Loucy (cell line): ENCODE results near the gene TSFM.

Experiments
- H2AFZ ChIP-seq: fragments of 200-600 bp; sonication (generic); 2 replicates; pipeline ENCODE4 v1.6.0; 2016; ENCODE audit warnings: antibody characterized with exemption, mild to moderate bottlenecking, low read length, moderate library complexity
- H3F3A ChIP-seq: fragments of 200-600 bp; 2 replicates; pipeline ENCODE4 v1.6.0; 2016; ENCODE audit warnings: antibody characterized with exemption, low read depth, mild to moderate bottlenecking
- H3K27me3 ChIP-seq: fragments of 200-600 bp; sonication (generic); 2 replicates; pipeline ENCODE4 v1.6.1; 2014; ENCODE audit warnings: low read length, mild to moderate bottlenecking; ENCODE audit not compliant: insufficient read depth, poor library complexity, severe bottlenecking
- H3K36me3 ChIP-seq: fragments of 200-600 bp; sonication (generic); 2 replicates; pipeline ENCODE4 v1.6.1; 2016; ENCODE audit warnings: low read length; ENCODE audit not compliant: insufficient read depth
- H3K4me1 ChIP-seq: fragments of 200-600 bp; sonication (generic); 2 replicates; pipeline ENCODE4 v1.5.1; 2014; ENCODE audit warnings: low read length, mild to moderate bottlenecking; ENCODE audit not compliant: insufficient read depth, poor library complexity, severe bottlenecking
- H3K4me2 ChIP-seq: fragments of 200-600 bp; sonication (generic); 2 replicates; pipeline ENCODE4 v1.6.0; 2014; ENCODE audit warnings: antibody characterized with exemption, low read length, low read depth, mild to moderate bottlenecking; ENCODE audit not compliant: poor library complexity, severe bottlenecking
- H3K4me3 ChIP-seq: fragments of 200-600 bp; sonication (generic); 2 replicates; pipeline ENCODE4 v1.5.1; 2014; ENCODE audit warnings: low read length, mild to moderate bottlenecking, mixed read lengths; ENCODE audit not compliant: poor library complexity, severe bottlenecking
- H3K79me2 ChIP-seq: fragments of 200-600 bp; sonication (generic); 2 replicates; pipeline ENCODE4 v1.6.1; 2014; ENCODE audit warnings: low read length; ENCODE audit not compliant: insufficient read depth
- H3K9ac ChIP-seq: fragments of 200-600 bp; sonication (generic); 2 replicates; pipeline ENCODE4 v1.6.0; 2014; ENCODE audit warnings: mild to moderate bottlenecking, low read depth, low read length, moderate library complexity; ENCODE audit not compliant: poor library complexity, severe bottlenecking
- H3K9me2 ChIP-seq: fragments of 200-600 bp; sonication (generic); replicated peaks from 2 replicates; pipeline ENCODE4 v1.6.1; 2016; ENCODE audit warnings: low read depth, low read length, mixed read lengths
- H3K9me3 ChIP-seq: fragments of 200-600 bp; sonication (generic); 2 replicates; pipeline ENCODE4 v1.6.1; 2014; ENCODE audit warnings: mild to moderate bottlenecking, antibody characterized with exemption, low read length, low read depth; ENCODE audit not compliant: insufficient read depth
- H4K20me1 ChIP-seq: fragments of 200-600 bp; sonication (generic); 2 replicates; pipeline ENCODE4 v1.6.0; 2014; ENCODE audit warnings: antibody characterized with exemption, low read length, mild to moderate bottlenecking; ENCODE audit not compliant: insufficient read depth, poor library complexity, severe bottlenecking
- EZH2phosphoT487 ChIP-seq: fragments of 200-600 bp; IDR thresholded peaks from 2 replicates; pipeline ENCODE4 v1.6.1; 2018; ENCODE audit warnings: antibody characterized with exemption, mild to moderate bottlenecking, moderate library complexity, borderline replicate concordance
- TF ChIP-seq, protein P1 (sequence below): fragments of 200-600 bp; sonication (generic); conservative IDR thresholded peaks from 2 replicates; pipeline ENCODE4 v1.5.1; 2014; ENCODE audit warnings: mild to moderate bottlenecking, antibody characterized with exemption, low read length

The TSFM gene

DNA sequence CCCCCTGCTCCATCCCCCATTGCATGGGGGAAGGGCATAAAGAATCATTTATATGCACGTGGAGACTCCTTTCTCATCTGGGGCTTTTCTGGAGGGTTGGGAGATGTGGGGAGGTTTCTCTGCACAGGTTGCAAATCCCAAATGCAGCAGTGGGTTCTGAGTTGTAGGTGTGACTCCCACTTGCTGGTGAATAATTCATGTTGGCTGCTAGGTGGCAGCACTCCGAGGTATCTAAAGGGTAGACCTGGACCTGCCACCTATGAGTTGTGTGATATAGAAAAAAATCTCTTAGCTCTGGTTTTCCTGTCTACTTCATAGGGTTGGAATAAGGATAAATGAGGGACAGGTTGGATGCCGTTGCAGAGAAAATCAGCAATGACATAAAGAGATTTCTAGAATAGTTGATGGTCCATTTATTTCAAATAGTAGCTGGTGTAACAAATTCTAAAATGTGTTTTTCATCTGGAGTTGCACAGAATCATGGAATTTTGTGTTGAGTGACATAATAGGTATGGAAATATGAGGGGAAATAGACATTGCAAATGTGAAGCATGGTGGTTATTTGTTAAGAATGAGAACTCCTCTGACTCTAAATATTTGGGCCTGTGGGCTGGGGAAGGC lies 23.1 kb upstream of the TSFM start:
- H3K4me1 ChIP-seq = peaks cover 9% of the 10 kb centered on the region
- H3K4me2 ChIP-seq = no peak overlapping the region
- no peaks in the 10 kb centered on the region for H3K9me2 ChIP-seq
- H4K20me1 ChIP-seq = peaks cover 20% of the 10 kb centered on the region
- no peaks in the 10 kb centered on the region; the same call in 1 of the 2 replicates for H3K36me3 ChIP-seq
- H3K4me3 ChIP-seq = no peak overlapping the region
- H2AFZ ChIP-seq = no peak overlapping the region
- H3K9ac ChIP-seq = no peak overlapping the region
- H3F3A ChIP-seq = no peaks in the 10 kb centered on the region
- H3K27me3 ChIP-seq = no peaks in the 10 kb centered on the region
- H3K79me2 ChIP-seq = peaks cover 14% of the 10 kb centered on the region
- TF ChIP-seq, protein P1, sequence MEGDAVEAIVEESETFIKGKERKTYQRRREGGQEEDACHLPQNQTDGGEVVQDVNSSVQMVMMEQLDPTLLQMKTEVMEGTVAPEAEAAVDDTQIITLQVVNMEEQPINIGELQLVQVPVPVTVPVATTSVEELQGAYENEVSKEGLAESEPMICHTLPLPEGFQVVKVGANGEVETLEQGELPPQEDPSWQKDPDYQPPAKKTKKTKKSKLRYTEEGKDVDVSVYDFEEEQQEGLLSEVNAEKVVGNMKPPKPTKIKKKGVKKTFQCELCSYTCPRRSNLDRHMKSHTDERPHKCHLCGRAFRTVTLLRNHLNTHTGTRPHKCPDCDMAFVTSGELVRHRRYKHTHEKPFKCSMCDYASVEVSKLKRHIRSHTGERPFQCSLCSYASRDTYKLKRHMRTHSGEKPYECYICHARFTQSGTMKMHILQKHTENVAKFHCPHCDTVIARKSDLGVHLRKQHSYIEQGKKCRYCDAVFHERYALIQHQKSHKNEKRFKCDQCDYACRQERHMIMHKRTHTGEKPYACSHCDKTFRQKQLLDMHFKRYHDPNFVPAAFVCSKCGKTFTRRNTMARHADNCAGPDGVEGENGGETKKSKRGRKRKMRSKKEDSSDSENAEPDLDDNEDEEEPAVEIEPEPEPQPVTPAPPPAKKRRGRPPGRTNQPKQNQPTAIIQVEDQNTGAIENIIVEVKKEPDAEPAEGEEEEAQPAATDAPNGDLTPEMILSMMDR = peak; percentile 73
- TF ChIP-seq EZH2phosphoT487 = no peak
- H3K9me3 ChIP-seq = no peaks in the 10 kb centered on the region

DNA sequence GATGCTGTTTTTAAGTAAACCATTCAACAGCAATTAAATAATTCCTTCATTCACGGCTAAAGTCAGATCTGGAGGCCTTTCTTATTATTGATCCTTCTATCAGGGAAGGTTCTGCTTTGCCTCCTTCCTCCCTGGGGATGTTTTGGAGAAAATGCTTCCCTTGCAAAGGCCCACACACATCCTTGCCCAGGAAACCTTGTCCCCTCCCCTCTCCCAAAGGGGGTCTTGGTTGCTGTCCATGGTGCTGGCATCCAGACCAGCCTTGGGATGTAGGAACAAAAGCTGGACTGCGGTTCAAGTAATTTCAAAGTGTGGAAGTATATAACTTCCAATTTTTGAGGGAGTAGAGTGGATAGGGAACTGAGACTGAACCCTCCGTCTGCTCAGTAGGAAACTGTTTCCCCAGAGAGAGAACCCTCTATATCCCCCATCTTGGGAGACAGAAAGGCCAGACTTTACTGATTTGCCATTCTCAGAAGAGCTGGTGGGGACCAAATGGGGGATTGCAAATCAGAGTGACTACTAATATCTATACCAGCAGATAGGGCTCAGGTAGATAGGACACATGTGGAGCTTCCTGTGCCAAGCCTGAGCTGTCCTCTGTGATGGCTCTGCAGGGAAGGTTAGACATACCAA lies 22.1 kb upstream of the TSFM start:
- no peaks in the 10 kb centered on the region for H3K27me3 ChIP-seq
- H2AFZ ChIP-seq = no peak overlapping the region

DNA sequence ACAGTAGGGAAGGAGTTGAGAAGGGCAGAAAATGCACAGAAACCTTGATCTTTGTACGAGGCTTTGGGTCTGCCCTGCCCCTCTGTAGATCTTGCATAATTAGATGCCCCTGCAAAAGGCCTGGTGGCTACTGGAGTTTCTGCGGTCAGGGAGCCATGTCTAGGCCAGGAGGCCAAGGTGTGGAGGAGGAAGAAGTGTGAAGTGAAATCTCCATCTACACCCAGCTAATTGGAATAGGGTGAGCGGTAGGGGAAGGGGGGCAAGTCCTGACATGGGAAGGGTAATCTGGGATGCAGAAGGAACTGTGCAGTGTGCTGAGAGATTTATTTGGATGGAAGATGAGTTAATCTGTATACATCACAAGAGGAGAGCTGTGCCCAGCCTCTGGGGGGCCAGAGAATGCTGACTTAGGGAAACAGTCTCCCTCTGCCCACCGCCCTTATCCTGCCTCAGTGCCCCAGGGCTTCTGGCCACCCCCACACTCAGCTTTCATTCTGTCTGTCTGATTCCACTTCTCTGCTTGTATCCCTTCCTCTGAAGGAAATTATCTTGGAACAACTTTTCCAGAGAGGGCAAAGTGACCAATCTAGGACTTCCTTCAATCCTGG lies 21.1 kb upstream of the TSFM start:
- H2AFZ ChIP-seq = no peak overlapping the region
- no peaks in the 10 kb centered on the region for H3F3A ChIP-seq
- no peak overlapping the region for H3K9ac ChIP-seq
- H3K4me2 ChIP-seq = no peak overlapping the region
- peaks cover 2% of the 10 kb centered on the region for H3K4me1 ChIP-seq
- H3K36me3 ChIP-seq = no peaks in the 10 kb centered on the region; the same call in 1 of the 2 replicates
- H3K27me3 ChIP-seq = no peaks in the 10 kb centered on the region
- TF ChIP-seq EZH2phosphoT487 = no peak
- TF ChIP-seq, protein P1 = no peak
- H3K9me2 ChIP-seq = no peaks in the 10 kb centered on the region
- H3K9me3 ChIP-seq = no peaks in the 10 kb centered on the region
- H3K4me3 ChIP-seq = no peak overlapping the region
- peaks cover 14% of the 10 kb centered on the region for H4K20me1 ChIP-seq
- H3K79me2 ChIP-seq = peaks cover 5% of the 10 kb centered on the region; the same call in 1 of the 2 replicates

More for the DNA sequence above, 22.1 kb upstream of the TSFM start:
- Histone ChIP-seq H3F3A (no peaks in the 10 kb centered on the region), H3K9me3 (no peaks in the 10 kb centered on the region), H3K9me2 (no peaks in the 10 kb centered on the region), H3K4me3 (no peak overlapping the region), H3K4me1 (peaks cover 8% of the 10 kb centered on the region), H3K79me2 (peaks cover 14% of the 10 kb centered on the region), H3K9ac (no peak overlapping the region), H3K4me2 (no peak overlapping the region), H3K36me3 (no peaks in the 10 kb centered on the region; the same call in 1 of the 2 replicates), H4K20me1 (peaks cover 20% of the 10 kb centered on the region)
- TF ChIP-seq, protein P1 = no peak
- no peak for TF ChIP-seq EZH2phosphoT487
